Keratinocyte (primary cell): ENCODE data around the gene PPP2R5C. TPM values are rescaled to one million over a fixed set of nuclear protein-coding genes. Genes with fewer than 3 reads are reported as not detected.
A peak's percentile ranks its signal among the peaks of the same experiment; 100 is the strongest.

Source experiments
- DNase-seq: peaks from one replicate; pipeline ENCODE4 v3.0.0-alpha.2; 2011; ENCODE audit warnings: low read depth, missing footprints, low spot score
- FAIRE-seq: peaks from 2 replicates; lab custom pipeline; 2011; peaks lifted over from hg19 to GRCh38; lab: Jason Lieb, UNC
- H2AFZ ChIP-seq: 2 replicates; pipeline ENCODE4 v1.6.0; 2012; ENCODE audit warnings: low read length, control low read depth, inconsistent platforms; ENCODE audit not compliant: control insufficient read depth
- H3K27ac ChIP-seq: 2 replicates; pipeline ENCODE4 v1.5.1; 2011; ENCODE audit warnings: low read length; ENCODE audit not compliant: control insufficient read depth, insufficient read depth
- H3K27me3 ChIP-seq: 3 replicates; pipeline ENCODE4 v1.6.0; 2011; ENCODE audit warnings: low read length; ENCODE audit not compliant: control insufficient read depth, insufficient read depth; ENCODE audit errors: extremely low read depth
- H3K36me3 ChIP-seq, 2 experiments: 2 replicates in 1 of 2; 3 replicates in 1 of 2; pipeline ENCODE4 v1.5.1; 2011; ENCODE audit warnings: low read length in 2 of 2, mild to moderate bottlenecking in 1 of 2; ENCODE audit not compliant: control insufficient read depth in 2 of 2, insufficient read depth in 2 of 2; ENCODE audit errors: extremely low read depth in 1 of 2
- H3K4me1 ChIP-seq: 3 replicates; pipeline ENCODE4 v1.5.1; 2011; ENCODE audit warnings: low read length; ENCODE audit not compliant: control insufficient read depth, insufficient read depth; ENCODE audit errors: extremely low read depth
- H3K4me2 ChIP-seq: 3 replicates; pipeline ENCODE4 v1.6.0; 2011; ENCODE audit warnings: low read depth, low read length; ENCODE audit not compliant: control insufficient read depth, insufficient read depth; ENCODE audit errors: extremely low read depth
- H3K4me3 ChIP-seq, 3 experiments: fragments of 200-600 bp in 1 of 3; sonication (generic) in 1 of 3; 2 replicates in 2 of 3; 3 replicates in 1 of 3; pipeline ENCODE4 v1.5.1; 2011 to 2016; ENCODE audit warnings: low read length in 3 of 3, mild to moderate bottlenecking in 3 of 3, control low read depth in 2 of 3, inconsistent platforms in 1 of 3, low read depth in 1 of 3, mixed read lengths in 1 of 3, mixed run types in 1 of 3, moderate library complexity in 1 of 3; ENCODE audit not compliant: control insufficient read depth in 2 of 3, insufficient read depth in 2 of 3; ENCODE audit errors: extremely low read depth in 1 of 3
- H3K79me2 ChIP-seq: 2 replicates; pipeline ENCODE4 v1.6.0; 2012; ENCODE audit warnings: low read length; ENCODE audit not compliant: control insufficient read depth, insufficient read depth
- H3K9ac ChIP-seq: 3 replicates; pipeline ENCODE4 v1.6.0; 2011; ENCODE audit warnings: low read length; ENCODE audit not compliant: control insufficient read depth, insufficient read depth; ENCODE audit errors: extremely low read depth
- H3K9me1 ChIP-seq: 3 replicates; pipeline ENCODE4 v1.6.0; 2011; ENCODE audit warnings: low read length; ENCODE audit not compliant: control insufficient read depth, insufficient read depth; ENCODE audit errors: extremely low read depth
- H3K9me3 ChIP-seq: 2 replicates; pipeline ENCODE4 v1.5.1; 2012; ENCODE audit warnings: low read depth, low read length; ENCODE audit not compliant: control insufficient read depth
- H4K20me1 ChIP-seq: 3 replicates; pipeline ENCODE4 v1.6.0; 2011; ENCODE audit warnings: low read length; ENCODE audit not compliant: control insufficient read depth, insufficient read depth; ENCODE audit errors: extremely low read depth
- EZH2 ChIP-seq: IDR thresholded peaks from one replicate; pipeline ENCODE4 v1.6.1; 2012; ENCODE audit warnings: inconsistent platforms, mild to moderate bottlenecking, low read length, moderate library complexity
- dilution Hi-C: fragments of 300-500 bp; cut with MboI; formaldehyde crosslinking; loops from one replicate; pipeline ENCODE4 v1.7.0; 2020; ENCODE audit warnings: low sequenced_read_pairs; ENCODE audit not compliant: extremely low pct_ligation_motif_present
- polyA plus RNA-seq, 5 experiments: library from polyadenylated mRNA; depleted of rRNA in 3 of 5; stranded (reverse) in 3 of 5; stranded (forward) in 1 of 5; unstranded in 1 of 5; fragments of >200 nt; gene quantifications; 1 replicate in 1 of 5; 2 replicates in 3 of 5; 3 replicates in 1 of 5; pipeline versions ENCODE4 v1.2.1 to v1.2.3, GENCODE V29; 2011 to 2012; ENCODE audit warnings: missing spikeins in 2 of 5, low read depth in 1 of 5, low replicate concordance in 1 of 5
- TF ChIP-seq, protein P1 (sequence below), 3 experiments: IDR thresholded peaks in 1 of 3; conservative IDR thresholded peaks in 1 of 3; optimal IDR thresholded peaks in 1 of 3; 2 replicates in 2 of 3; 3 replicates in 1 of 3; pipeline versions ENCODE3 to v1.5.1; 2011; ENCODE audit warnings: low read length in 3 of 3, mild to moderate bottlenecking in 3 of 3, moderate library complexity in 2 of 3, control low read depth in 1 of 3, inconsistent platforms in 1 of 3; ENCODE audit not compliant: insufficient read depth in 2 of 3; ENCODE audit errors: extremely low read depth in 1 of 3

PPP2R5C gene
- polyA plus RNA-seq, 1 donor (not counting 4 experiments of a cell fraction or from before 2014, with no cell fraction given) = 105 TPM

DNA sequence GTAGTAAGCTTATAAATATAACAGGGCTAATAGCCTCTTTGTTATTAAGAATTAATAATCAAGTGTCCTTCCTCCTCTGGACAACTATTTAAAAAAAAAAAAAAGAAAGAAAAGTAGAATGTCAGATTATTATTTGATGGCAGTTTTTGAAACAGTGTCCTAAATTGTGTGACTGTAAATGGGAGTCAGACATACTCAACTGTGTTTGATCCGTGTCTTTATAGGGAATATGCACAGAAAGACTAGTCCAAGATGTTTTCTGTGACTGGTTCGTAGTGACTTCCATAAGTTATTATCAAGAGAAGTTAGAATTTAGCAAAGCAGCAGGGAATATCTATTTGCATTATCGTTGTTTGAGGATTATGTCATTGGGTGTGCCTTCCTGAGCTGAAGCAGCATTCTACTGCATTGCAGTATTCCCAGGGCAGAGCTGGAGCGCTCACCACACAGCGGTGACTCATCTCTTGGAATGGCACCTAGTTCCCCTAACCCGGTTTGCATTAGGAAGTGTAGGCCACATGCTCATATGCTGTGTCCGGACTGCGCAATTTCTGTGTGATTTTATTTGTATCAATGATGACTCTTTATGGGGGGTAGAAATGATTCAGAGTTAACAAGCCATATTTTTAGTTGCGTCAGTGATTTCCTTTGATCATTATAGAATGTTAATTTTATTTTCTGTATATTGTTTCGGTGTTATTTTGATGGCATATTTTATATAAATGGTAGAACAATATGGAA, 210.8 kb downstream of the PPP2R5C start:
- Histone ChIP-seq H3K27me3 (no peaks in the 10 kb centered on the region), H3K36me3 (peaks cover 7 to 20% of the 10 kb centered on the region in 2 experiments), H3K4me3 (peak overlapping the region; percentile 9 to 61 (median 61)), H3K9me3 (no peaks in the 10 kb centered on the region), H3K9me1 (no peaks in the 10 kb centered on the region), H3K9ac (peak overlapping the region; percentile 77), H3K79me2 (peaks cover 89% of the 10 kb centered on the region), H2AFZ (peak overlapping the region; percentile 58), H4K20me1 (no peaks in the 10 kb centered on the region), H3K4me2 (peak overlapping the region; percentile 97), H3K4me1 (peaks cover 32% of the 10 kb centered on the region), H3K27ac (peak overlapping the region; percentile 88)
- TF ChIP-seq, protein P1, sequence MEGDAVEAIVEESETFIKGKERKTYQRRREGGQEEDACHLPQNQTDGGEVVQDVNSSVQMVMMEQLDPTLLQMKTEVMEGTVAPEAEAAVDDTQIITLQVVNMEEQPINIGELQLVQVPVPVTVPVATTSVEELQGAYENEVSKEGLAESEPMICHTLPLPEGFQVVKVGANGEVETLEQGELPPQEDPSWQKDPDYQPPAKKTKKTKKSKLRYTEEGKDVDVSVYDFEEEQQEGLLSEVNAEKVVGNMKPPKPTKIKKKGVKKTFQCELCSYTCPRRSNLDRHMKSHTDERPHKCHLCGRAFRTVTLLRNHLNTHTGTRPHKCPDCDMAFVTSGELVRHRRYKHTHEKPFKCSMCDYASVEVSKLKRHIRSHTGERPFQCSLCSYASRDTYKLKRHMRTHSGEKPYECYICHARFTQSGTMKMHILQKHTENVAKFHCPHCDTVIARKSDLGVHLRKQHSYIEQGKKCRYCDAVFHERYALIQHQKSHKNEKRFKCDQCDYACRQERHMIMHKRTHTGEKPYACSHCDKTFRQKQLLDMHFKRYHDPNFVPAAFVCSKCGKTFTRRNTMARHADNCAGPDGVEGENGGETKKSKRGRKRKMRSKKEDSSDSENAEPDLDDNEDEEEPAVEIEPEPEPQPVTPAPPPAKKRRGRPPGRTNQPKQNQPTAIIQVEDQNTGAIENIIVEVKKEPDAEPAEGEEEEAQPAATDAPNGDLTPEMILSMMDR (optimal IDR thresholded peaks at IDR 0.05 in 1 of 3, IDR thresholded peaks at IDR 0.05 in 1 of 3, conservative IDR thresholded peaks at IDR 0.05 in 1 of 3; ENCODE audit: extremely low read depth in 1 of 3, insufficient read depth in 2 of 3, low read length in 3 of 3) = no peak
- TF ChIP-seq EZH2 = no peak
- peak; percentile 96 for FAIRE-seq
- dilution Hi-C loops = no loop called here
- DNase-seq = peak; percentile 97

DNA sequence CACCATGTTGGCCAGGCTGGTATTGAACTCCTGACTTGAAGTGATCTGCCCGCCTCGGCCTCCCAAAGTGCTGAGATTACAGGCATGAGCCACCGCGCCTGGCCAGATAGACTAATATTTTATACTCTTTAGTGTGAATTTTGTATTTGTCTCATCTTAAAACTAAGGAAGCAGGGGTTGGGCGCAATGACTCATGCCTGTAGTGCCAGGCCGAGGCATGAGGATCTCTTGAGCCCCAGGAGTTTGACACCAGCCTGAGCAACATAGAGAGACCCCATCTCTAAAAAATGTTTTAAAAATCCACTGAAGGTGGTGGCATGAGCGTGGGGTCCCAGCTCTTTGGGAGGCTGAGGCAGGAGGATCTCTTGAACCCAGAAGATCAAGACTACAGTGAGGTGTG, 211.8 kb downstream of the PPP2R5C start:
- Histone ChIP-seq H3K79me2 (peaks cover 88% of the 10 kb centered on the region), H3K36me3 (peaks cover 7 to 23% of the 10 kb centered on the region in 2 experiments), H3K9me3 (no peaks in the 10 kb centered on the region), H3K4me1 (peaks cover 34% of the 10 kb centered on the region), H2AFZ (no peak overlapping the region), H4K20me1 (no peaks in the 10 kb centered on the region), H3K9ac (peak overlapping the region; percentile 39), H3K27me3 (no peaks in the 10 kb centered on the region), H3K4me3 (peak overlapping the region in 1 of 3 experiments; percentile 42), H3K27ac (peak overlapping the region; percentile 88), H3K9me1 (no peaks in the 10 kb centered on the region), H3K4me2 (peak overlapping the region; percentile 97)
- DNase-seq (no peak), FAIRE-seq (no peak)
- TF ChIP-seq, protein P1 (optimal IDR thresholded peaks at IDR 0.05 in 1 of 3, IDR thresholded peaks at IDR 0.05 in 1 of 3, conservative IDR thresholded peaks at IDR 0.05 in 1 of 3; ENCODE audit: extremely low read depth in 1 of 3, insufficient read depth in 2 of 3, low read length in 3 of 3) = no peak
- no peak for TF ChIP-seq EZH2
- dilution Hi-C loops = no loop called here
